Upper lobe of right lung (tissue), 1 donor: ENCODE measurements around the gene ZNF467. TPM values are rescaled to one million over a fixed set of nuclear protein-coding genes. Genes with fewer than 3 reads are reported as not detected.

Source experiments
- ATAC-seq: fragments of 200-7000 bp; cut with Tn5 transposase; one replicate; pipeline ENCODE4 v1.9.1; 2020; ENCODE audit warnings: mild to moderate bottlenecking, moderate library complexity
- DNase-seq: peaks from one replicate; pipeline ENCODE4 v3.0.0-alpha.2; 2020
- H3K27ac ChIP-seq: fragments of 200-600 bp; one replicate; pipeline ENCODE4 v1.8.0; 2022
- H3K27me3 ChIP-seq: fragments of 200-600 bp; one replicate; pipeline ENCODE4 v1.8.0; 2022; ENCODE audit warnings: mild to moderate bottlenecking
- H3K36me3 ChIP-seq: fragments of 200-600 bp; one replicate; pipeline ENCODE4 v1.8.0; 2022
- H3K4me1 ChIP-seq: fragments of 200-600 bp; one replicate; pipeline ENCODE4 v1.8.0; 2022
- H3K4me3 ChIP-seq: fragments of 200-600 bp; one replicate; pipeline ENCODE4 v1.8.0; 2022; ENCODE audit warnings: mild to moderate bottlenecking
- H3K9me3 ChIP-seq: fragments of 200-600 bp; one replicate; pipeline ENCODE4 v1.8.0; 2022
- CTCF ChIP-seq: fragments of 200-600 bp; IDR thresholded peaks from one replicate; pipeline ENCODE4 v1.8.0; 2022; ENCODE audit warnings: antibody characterized with exemption
- intact Hi-C: fragments of 100-400 bp; cut with DNase I; formaldehyde crosslinking; loops from one replicate; pipeline ENCODE4 v1.11.0; 2022
- total RNA-seq: library from RNA; stranded (reverse); fragmentation: NEBNext Ultra II Directional; extraction: Animal tissue kit (Norgen Biotek cat#: 25700); gene quantifications from one replicate; pipeline ENCODE4 v1.2.1, GENCODE V29; 2021
- donor health status: DM: no; HTN: yes; CAD: no; lungs with severe emphysema.

The ZNF467 gene
- total RNA-seq, 1 donor from 2014 or later, result 35.3 TPM

GRCh38 chr7:149735779-149736477 is 37.5 kb downstream of the ZNF467 start:
- ATAC-seq (no peak), DNase-seq (no peak)
- Histone ChIP-seq H3K36me3 (peaks cover 2% of the 10 kb centered on the region), H3K9me3 (no peaks in the 10 kb centered on the region), H3K4me3 (no peak overlapping the region), H3K27me3 (peaks cover 12% of the 10 kb centered on the region), H3K27ac (no peak overlapping the region), H3K4me1 (no peaks in the 10 kb centered on the region)
- intact Hi-C loops, result no loop called here
- TF ChIP-seq CTCF, result no peak

GRCh38 chr7:149735181-149735602 is 38.2 kb downstream of the ZNF467 start:
- no peak for DNase-seq
- Histone ChIP-seq H3K27ac (no peak overlapping the region), H3K27me3 (peaks cover 12% of the 10 kb centered on the region), H3K4me3 (no peak overlapping the region), H3K36me3 (peaks cover 9% of the 10 kb centered on the region), H3K4me1 (no peaks in the 10 kb centered on the region), H3K9me3 (no peaks in the 10 kb centered on the region)
- intact Hi-C loops, result no loop called here
- no peak for ATAC-seq
- TF ChIP-seq CTCF, result no peak

- H3K27me3 ChIP-seq, result peaks cover 12% of the 10 kb centered on the region
- no peak overlapping the region for H3K27ac ChIP-seq
- DNase-seq, result no peak
- intact Hi-C loops, result no loop called here
- no peak for TF ChIP-seq CTCF
- no peaks in the 10 kb centered on the region for H3K9me3 ChIP-seq
- no peak overlapping the region for H3K4me3 ChIP-seq
- no peak for ATAC-seq
- no peaks in the 10 kb centered on the region for H3K4me1 ChIP-seq
- peaks cover 10% of the 10 kb centered on the region for H3K36me3 ChIP-seq
These were observed 38.7 kb downstream of the ZNF467 start for GRCh38 chr7:149734791-149735075.

- peaks cover 12% of the 10 kb centered on the region for H3K27me3 ChIP-seq
- no peak overlapping the region for H3K27ac ChIP-seq
- no peaks in the 10 kb centered on the region for H3K4me1 ChIP-seq
- no peak for ATAC-seq
- H3K36me3 ChIP-seq, result peaks cover 16% of the 10 kb centered on the region
- TF ChIP-seq CTCF, result no peak
- intact Hi-C loops, result no loop called here
- H3K4me3 ChIP-seq, result no peak overlapping the region
- H3K9me3 ChIP-seq, result no peaks in the 10 kb centered on the region
- no peak for DNase-seq
These were observed 39.2 kb downstream of the ZNF467 start for GRCh38 chr7:149733924-149734790.

GRCh38 chr7:149733131-149733923 is 40.1 kb downstream of the ZNF467 start:
- peak; percentile 52 for DNase-seq
- no peaks in the 10 kb centered on the region for H3K4me1 ChIP-seq
- intact Hi-C loops, result no loop called here
- H3K36me3 ChIP-seq, result peaks cover 24% of the 10 kb centered on the region
- TF ChIP-seq CTCF, result no peak
- ATAC-seq, result no peak
- H3K4me3 ChIP-seq, result no peak overlapping the region
- H3K9me3 ChIP-seq, result no peaks in the 10 kb centered on the region
- H3K27ac ChIP-seq, result no peak overlapping the region
- peaks cover 12% of the 10 kb centered on the region for H3K27me3 ChIP-seq
